GM12878 (cell line): ENCODE data around the gene MBD3L2B. TPM values are rescaled to one million over a fixed set of nuclear protein-coding genes. Genes with fewer than 3 reads are reported as not detected.

ENCODE experiments used
- ATAC-seq: fragments of 200-7000 bp; cut with Tn5 transposase; 3 replicates; pipeline ENCODE4 v1.9.1; 2020; ENCODE audit warnings: mild to moderate bottlenecking, moderate library complexity
- BruUV-seq: library from RNA; stranded (reverse); fragments of 400-500 nt; replicated peaks from 2 replicates; lab custom pipeline; 2021; lab: Mats Ljungman, UMichigan
- CTCF ChIA-PET: fragments of 300-600 bp; sonication (Branson Sonifier 250); formaldehyde crosslinking; extraction: SDS; loops from one replicate; lab custom pipeline; 2021; ENCODE audit warnings: inconsistent platforms; lab: Yijun Ruan, JAX
- POLR2A ChIA-PET: fragments of 350-600 bp; formaldehyde crosslinking; extraction: SDS; loops from one replicate; lab custom pipeline; 2021; ENCODE audit warnings: inconsistent platforms; lab: Charles Lee
- RAD21 ChIA-PET: fragments of 300-600 bp; sonication (Branson Sonifier 250); formaldehyde crosslinking; loops from one replicate; lab custom pipeline; 2023; ENCODE audit warnings: antibody characterized with exemption; ENCODE audit not compliant: unreplicated experiment; lab: Charles Lee
- SMC1A ChIA-PET: fragments of 300-600 bp; sonication (Branson Sonifier 250); formaldehyde crosslinking; loops from one replicate; lab custom pipeline; 2023; ENCODE audit not compliant: unreplicated experiment, uncharacterized antibody; lab: Charles Lee
- DNase-seq: peaks from one replicate; pipeline ENCODE4 v3.0.0-alpha.2; 2011; ENCODE audit warnings: low read depth, low spot score
- FAIRE-seq: peaks from 3 replicates; lab custom pipeline; 2011; peaks lifted over from hg19 to GRCh38; lab: Jason Lieb, UNC
- H2AFZ ChIP-seq: 2 replicates; pipeline ENCODE4 v1.6.0; 2011; ENCODE audit warnings: low read depth, low read length, control low read depth; ENCODE audit not compliant: control insufficient read depth
- H3K27ac ChIP-seq: 2 replicates; pipeline ENCODE4 v1.5.1; 2011; ENCODE audit warnings: control low read depth; ENCODE audit not compliant: control insufficient read depth, insufficient read depth
- H3K27me3 ChIP-seq, 2 experiments: replicated peaks in 1 of 2; 2 replicates each; pipeline versions ENCODE4 v1.6.0 to v1.6.1; 2011; ENCODE audit warnings: low read length in 1 of 2; ENCODE audit not compliant: control insufficient read depth in 2 of 2, insufficient read depth in 2 of 2
- H3K36me3 ChIP-seq, 2 experiments: 2 replicates each; pipeline ENCODE4 v1.5.1; 2011; ENCODE audit warnings: low read length in 1 of 2; ENCODE audit not compliant: control insufficient read depth in 2 of 2, insufficient read depth in 2 of 2
- H3K4me1 ChIP-seq: 2 replicates; pipeline ENCODE4 v1.6.1; 2011; ENCODE audit warnings: mild to moderate bottlenecking, low read length, moderate library complexity, mixed read lengths; ENCODE audit not compliant: control insufficient read depth, insufficient read depth
- H3K4me2 ChIP-seq: 2 replicates; pipeline ENCODE4 v1.6.0; 2011; ENCODE audit warnings: control low read depth; ENCODE audit not compliant: control insufficient read depth, insufficient read depth
- H3K4me3 ChIP-seq: fragments of 200-600 bp; sonication (generic); 2 replicates; pipeline ENCODE4 v1.5.1; 2016
- H3K79me2 ChIP-seq: 2 replicates; pipeline ENCODE4 v1.6.0; 2011; ENCODE audit warnings: low read length; ENCODE audit not compliant: control insufficient read depth, insufficient read depth
- H3K9ac ChIP-seq: 2 replicates; pipeline ENCODE4 v1.8.0; 2011; ENCODE audit warnings: low read length, control low read depth, mixed read lengths; ENCODE audit not compliant: control insufficient read depth, insufficient read depth
- H3K9me3 ChIP-seq: replicated peaks from 3 replicates; pipeline ENCODE4 v1.5.1; 2011; ENCODE audit warnings: mild to moderate bottlenecking, low read length; ENCODE audit not compliant: control insufficient read depth, insufficient read depth
- H4K20me1 ChIP-seq: 2 replicates; pipeline ENCODE4 v1.6.0; 2011; ENCODE audit not compliant: control insufficient read depth, insufficient read depth
- EED ChIP-seq: sonication (generic); IDR thresholded peaks from 2 replicates; pipeline ENCODE4 v1.6.1; 2016; ENCODE audit warnings: antibody characterized with exemption, low read depth
- ETV6 ChIP-seq, 2 experiments: fragments of 450-650 bp in 1 of 2; IDR thresholded peaks in 1 of 2; conservative IDR thresholded peaks in 1 of 2; 2 replicates each; pipeline ENCODE4 v1.6.1; 2014; ENCODE audit warnings: antibody characterized with exemption in 1 of 2, borderline replicate concordance in 1 of 2, low read depth in 1 of 2, mild to moderate bottlenecking in 1 of 2, moderate library complexity in 1 of 2
- GABPA ChIP-seq: IDR thresholded peaks from 2 replicates; pipeline ENCODE4 v1.6.1; 2014; ENCODE audit warnings: antibody characterized with exemption, low read depth, mild to moderate bottlenecking, inconsistent platforms
- NFYB ChIP-seq: IDR thresholded peaks from 2 replicates; pipeline ENCODE4 v1.6.1; 2011; ENCODE audit warnings: low read depth, mild to moderate bottlenecking, low read length, improper control_type of control experiment, moderate library complexity; ENCODE audit not compliant: insufficient read depth
- NR2C1 ChIP-seq: fragments of 450-650 bp; IDR thresholded peaks from 2 replicates; pipeline ENCODE4 v1.6.1; 2017; ENCODE audit warnings: antibody characterized with exemption, mild to moderate bottlenecking, moderate library complexity
- NR2F1 ChIP-seq: fragments of 450-650 bp; conservative IDR thresholded peaks from 2 replicates; pipeline ENCODE4 v1.6.1; 2017; ENCODE audit warnings: mild to moderate bottlenecking
- RAD51 ChIP-seq: fragments of 450-650 bp; IDR thresholded peaks from 2 replicates; pipeline ENCODE4 v1.6.1; 2016; ENCODE audit warnings: moderate library complexity, mild to moderate bottlenecking, inconsistent platforms
- STAT3 ChIP-seq: IDR thresholded peaks from 2 replicates; pipeline ENCODE4 v1.6.1; 2011; ENCODE audit warnings: low read depth, low read length, improper control_type of control experiment
- WGBS: methylation state at CpG from one replicate; pipeline ENCODE4 v1.1.6; 2016; ENCODE audit warnings: low lambda C conversion rate; ENCODE audit not compliant: insufficient replicate concordance, insufficient coverage; ENCODE audit errors: missing lambda C conversion rate; 5-methylcytosine and 5-hydroxymethylcytosine counted together
- in situ Hi-C: fragments of 300-500 bp; cut with MboI; formaldehyde crosslinking; loops from 9 replicates; pipeline ENCODE4 v1.14.3; 2018; ENCODE audit warnings: mixed read lengths
- intact Hi-C: fragments of 100-400 bp; cut with micrococcal nuclease; formaldehyde crosslinking; loops from one replicate; pipeline ENCODE4 v1.14.2; 2022; ENCODE audit not compliant: unreplicated experiment
- polyA plus RNA-seq, 11 experiments: library from polyadenylated mRNA; depleted of rRNA in 4 of 11; unstranded in 6 of 11; stranded (reverse) in 5 of 11; fragments of >200 nt; fragmentation: Nextera tagmentation in 4 of 11; fragmentation: Illumina TruSeq in 1 of 11; extraction: Ambion mirVana in 4 of 11; extraction: Trizol in 1 of 11; gene quantifications; 1 replicate in 1 of 11; 2 replicates in 10 of 11; pipeline versions ENCODE4 v1.2.1 to v1.2.3, GENCODE V29; 2011 to 2016; ENCODE audit warnings: inconsistent platforms in 2 of 11, missing spikeins in 2 of 11, low read depth in 1 of 11
- total RNA-seq, 4 experiments: library from RNA; depleted of rRNA in 3 of 4; stranded (reverse); fragments of >200 nt in 3 of 4; fragmentation: Illumina TruSeq in 1 of 4; extraction: Trizol in 1 of 4; gene quantifications; 2 replicates each; pipeline versions ENCODE4 v1.2.1 to v1.2.3, GENCODE V29; 2013 to 2021
- TF ChIP-seq, protein P1 (sequence below): IDR thresholded peaks from 2 replicates; pipeline ENCODE4 v1.6.1; 2011; ENCODE audit warnings: low read depth, low read length, improper control_type of control experiment, borderline replicate concordance
- TF ChIP-seq, protein P2 (sequence below): IDR thresholded peaks from 2 replicates; pipeline ENCODE4 v1.6.1; 2011; ENCODE audit warnings: borderline replicate concordance, low read depth, mild to moderate bottlenecking, moderate library complexity, mixed read lengths, low read length; ENCODE audit not compliant: insufficient read depth; ENCODE audit errors: extremely low read length

The MBD3L2B gene
- total and polyA plus RNA-seq, 10 of the 15 experiments (the other 5 are each of a cell fraction or from before 2014, with no cell fraction given): 0.10 TPM; not detected in 9

DNA sequence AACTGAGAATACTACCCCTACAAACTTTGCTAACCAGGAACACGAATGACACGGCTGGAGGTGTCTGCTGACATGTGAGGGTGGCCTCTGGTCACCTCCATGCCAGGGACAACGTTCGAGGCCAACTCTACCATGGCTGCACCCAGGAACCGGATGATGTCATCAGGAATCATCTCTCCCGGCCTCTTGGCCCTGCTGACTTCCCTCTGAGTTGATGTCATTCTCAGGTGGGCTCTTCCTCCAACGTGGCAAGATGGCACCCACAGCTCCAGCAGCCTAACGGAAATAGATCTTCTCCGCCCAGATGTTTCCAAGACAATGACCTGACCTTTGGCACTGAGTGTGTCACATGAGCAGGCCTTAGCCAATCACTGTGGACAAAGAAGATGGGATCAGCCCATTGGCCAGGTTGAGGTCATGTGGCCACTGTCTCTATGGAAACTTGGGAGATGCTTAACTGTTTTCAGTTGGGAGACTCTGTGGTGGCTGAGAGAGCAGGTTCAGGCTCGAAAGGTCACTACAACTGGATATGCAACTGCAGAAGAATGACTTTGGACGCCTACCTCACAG is 15.0 kb downstream of the MBD3L2B start:
- no peak overlapping the region for H2AFZ ChIP-seq

More for the DNA sequence above, 15.0 kb downstream of the MBD3L2B start:
- POLR2A ChIA-PET: interaction anchor here (1.3 to 1.8 kb wide), 2 partner anchors 9 to 80 kb away, joined by 3 to 7 read pairs; no protein-coding TSS in a partner anchor
- SMC1A ChIA-PET: interaction anchor here (0.9 to 1.7 kb wide), 4 partner anchors 9 to 63 kb away, joined by 3 to 11 read pairs (median 8); partner anchors contain the start of gene ZNF557
- no peaks in the 10 kb centered on the region for H4K20me1 ChIP-seq
- H3K9me3 ChIP-seq: no peaks in the 10 kb centered on the region; the same call in 2 of the 3 replicates
- CTCF ChIA-PET: interaction anchor here (1.4 kb wide), 1 partner anchor 9 kb away, joined by 4 read pairs; no protein-coding TSS in a partner anchor
- H3K36me3 ChIP-seq: no peaks in the 10 kb centered on the region
- peak; percentile 41 for ATAC-seq
- TF ChIP-seq, protein P1, sequence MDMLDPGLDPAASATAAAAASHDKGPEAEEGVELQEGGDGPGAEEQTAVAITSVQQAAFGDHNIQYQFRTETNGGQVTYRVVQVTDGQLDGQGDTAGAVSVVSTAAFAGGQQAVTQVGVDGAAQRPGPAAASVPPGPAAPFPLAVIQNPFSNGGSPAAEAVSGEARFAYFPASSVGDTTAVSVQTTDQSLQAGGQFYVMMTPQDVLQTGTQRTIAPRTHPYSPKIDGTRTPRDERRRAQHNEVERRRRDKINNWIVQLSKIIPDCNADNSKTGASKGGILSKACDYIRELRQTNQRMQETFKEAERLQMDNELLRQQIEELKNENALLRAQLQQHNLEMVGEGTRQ: peak; percentile 71
- TF ChIP-seq STAT3 (no peak), NR2C1 (peak; percentile 72), EED (no peak), GABPA (no peak), ETV6 (conservative IDR thresholded peaks at IDR 0.05 in 1 of 2, IDR thresholded peaks at IDR 0.05 in 1 of 2; ENCODE audit: borderline replicate concordance in 1 of 2, low read depth in 1 of 2) (no peak), NFYB (peak; percentile 45; the same call in 1 of the 2 replicates), NR2F1 (peak; percentile 63; the same call in 1 of the 2 replicates), RAD51 (peak; percentile 89)
- TF ChIP-seq, protein P2, sequence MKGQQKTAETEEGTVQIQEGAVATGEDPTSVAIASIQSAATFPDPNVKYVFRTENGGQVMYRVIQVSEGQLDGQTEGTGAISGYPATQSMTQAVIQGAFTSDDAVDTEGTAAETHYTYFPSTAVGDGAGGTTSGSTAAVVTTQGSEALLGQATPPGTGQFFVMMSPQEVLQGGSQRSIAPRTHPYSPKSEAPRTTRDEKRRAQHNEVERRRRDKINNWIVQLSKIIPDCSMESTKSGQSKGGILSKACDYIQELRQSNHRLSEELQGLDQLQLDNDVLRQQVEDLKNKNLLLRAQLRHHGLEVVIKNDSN: peak; percentile 68
- no peaks in the 10 kb centered on the region for H3K27me3 ChIP-seq
- intact Hi-C loops (no loop called here), in situ Hi-C loops (no loop called here)
- RAD21 ChIA-PET: interaction anchor here (1.3 kb wide), 1 partner anchor 9 kb away, joined by 9 read pairs; no protein-coding TSS in a partner anchor
- WGBS: 43% methylated on average over 11 of the region's 11 CpGs
- FAIRE-seq: no peak
- no peak overlapping the region for H3K27ac ChIP-seq
- H3K4me3 ChIP-seq: no peak overlapping the region
- no peak for DNase-seq
- no peak overlapping the region for H3K9ac ChIP-seq
- peaks cover 12% of the 10 kb centered on the region for H3K4me1 ChIP-seq
- no peaks in the 10 kb centered on the region for H3K79me2 ChIP-seq
- BruUV-seq: no TSS peak
- no peak overlapping the region for H3K4me2 ChIP-seq
